ENCODE measurements around the gene VWA5B2. TPM values are rescaled to one million over a fixed set of nuclear protein-coding genes. Genes with fewer than 3 reads are reported as not detected.

VWA5B2 gene
- total RNA-seq, 1 experiment from 2014 or later, result not detected

- no peaks in the 10 kb centered on the region for H3K36me3 ChIP-seq
- H3K27me3 ChIP-seq, result no peaks in the 10 kb centered on the region
- DNase-seq, result no peak
Observed at GRCh38 chr3:184282941-184283340, 53.6 kb downstream of the VWA5B2 start.

GRCh38 chr3:184283681-184284080, 54.3 kb downstream of the VWA5B2 start:
- Histone ChIP-seq H3K27me3 (peaks cover 4% of the 10 kb centered on the region; the same call in 1 of the 2 replicates), H3K4me3 (no peak overlapping the region), H3K9me3 (no peaks in the 10 kb centered on the region), H3K36me3 (no peaks in the 10 kb centered on the region)
- no peak for DNase-seq

More at GRCh38 chr3:184282941-184283340, 53.6 kb downstream of the VWA5B2 start:
- H3K9me3 ChIP-seq, result no peaks in the 10 kb centered on the region
- no peak overlapping the region for H3K4me3 ChIP-seq

- Histone ChIP-seq H3K27me3 (peaks cover 4% of the 10 kb centered on the region; the same call in 1 of the 2 replicates), H3K36me3 (no peaks in the 10 kb centered on the region), H3K9me3 (no peaks in the 10 kb centered on the region), H3K4me3 (no peak overlapping the region)
- DNase-seq, result peak; percentile 71
Observed at GRCh38 chr3:184284696-184285095, 55.3 kb downstream of the VWA5B2 start.

GRCh38 chr3:184289426-184289938, 60.1 kb downstream of the VWA5B2 start:
- peaks cover 4% of the 10 kb centered on the region; the same call in 1 of the 2 replicates for H3K27me3 ChIP-seq
- peak; percentile 64 for DNase-seq
- no peaks in the 10 kb centered on the region for H3K36me3 ChIP-seq
- H3K4me3 ChIP-seq, result no peak overlapping the region
- H3K9me3 ChIP-seq, result no peaks in the 10 kb centered on the region

GRCh38 chr3:184290331-184290730, 60.9 kb downstream of the VWA5B2 start:
- Histone ChIP-seq H3K27me3 (peaks cover 4% of the 10 kb centered on the region; the same call in 1 of the 2 replicates), H3K9me3 (no peaks in the 10 kb centered on the region), H3K36me3 (no peaks in the 10 kb centered on the region), H3K4me3 (no peak overlapping the region)
- DNase-seq, result no peak

GRCh38 chr3:184291044-184291737, 61.8 kb downstream of the VWA5B2 start:
- Histone ChIP-seq H3K27me3 (peaks cover 4% of the 10 kb centered on the region; the same call in 1 of the 2 replicates), H3K9me3 (no peaks in the 10 kb centered on the region), H3K4me3 (no peak overlapping the region), H3K36me3 (no peaks in the 10 kb centered on the region)
- DNase-seq, result no peak

Other genes starting within 250 kb of the VWA5B2 start
- gene ABCC5, start 211.7 kb upstream of the VWA5B2 start, total RNA-seq (2014; rRNA removed; shearing (Covaris generic); ENCODE audit: low replicate concordance), result 6.6 and 7.9 TPM in 2 replicates
- not detected in 2 replicates for gene HTR3D, start 197.8 kb upstream of the VWA5B2 start, total RNA-seq (2014; rRNA removed; shearing (Covaris generic); ENCODE audit: low replicate concordance)
- not detected in 2 replicates for gene HTR3C, start 176.5 kb upstream of the VWA5B2 start, total RNA-seq (2014; rRNA removed; shearing (Covaris generic); ENCODE audit: low replicate concordance)
- gene HTR3E, start 132.5 kb upstream of the VWA5B2 start, total RNA-seq (2014; rRNA removed; shearing (Covaris generic); ENCODE audit: low replicate concordance), result not detected in 2 replicates
- 41.7 and 50.5 TPM in 2 replicates for gene EIF2B5, start 94.2 kb upstream of the VWA5B2 start, total RNA-seq (2014; rRNA removed; shearing (Covaris generic); ENCODE audit: low replicate concordance)
- gene DVL3, start 74.2 kb upstream of the VWA5B2 start, total RNA-seq (2014; rRNA removed; shearing (Covaris generic); ENCODE audit: low replicate concordance), result 20.8 and 42.6 TPM in 2 replicates
- gene AP2M1, start 54.7 kb upstream of the VWA5B2 start, total RNA-seq (2014; rRNA removed; shearing (Covaris generic); ENCODE audit: low replicate concordance), result 688 and 946 TPM in 2 replicates
- 65.3 and 79.4 TPM in 2 replicates for gene ABCF3, start 43.4 kb upstream of the VWA5B2 start, total RNA-seq (2014; rRNA removed; shearing (Covaris generic); ENCODE audit: low replicate concordance)
- gene ALG3, start 19.4 kb downstream of the VWA5B2 start, total RNA-seq (2014; rRNA removed; shearing (Covaris generic); ENCODE audit: low replicate concordance), result 57.2 and 59.0 TPM in 2 replicates
- gene EEF1AKMT4, start 20.1 kb downstream of the VWA5B2 start, total RNA-seq (2014; rRNA removed; shearing (Covaris generic); ENCODE audit: low replicate concordance), result 5.2 and 16.0 TPM in 2 replicates
- gene CAMK2N2, start 32.0 kb downstream of the VWA5B2 start, total RNA-seq (2014; rRNA removed; shearing (Covaris generic); ENCODE audit: low replicate concordance), result not detected in 2 replicates
- gene ECE2, start 46.4 kb downstream of the VWA5B2 start, total RNA-seq (2014; rRNA removed; shearing (Covaris generic); ENCODE audit: low replicate concordance), result not detected in 2 replicates
- 1,179 and 1,305 TPM in 2 replicates for gene PSMD2, start 69.7 kb downstream of the VWA5B2 start, total RNA-seq (2014; rRNA removed; shearing (Covaris generic); ENCODE audit: low replicate concordance)
- 378 and 439 TPM in 2 replicates for gene EIF4G1, start 85.0 kb downstream of the VWA5B2 start, total RNA-seq (2014; rRNA removed; shearing (Covaris generic); ENCODE audit: low replicate concordance)
- gene FAM131A, start 108.0 kb downstream of the VWA5B2 start, total RNA-seq (2014; rRNA removed; shearing (Covaris generic); ENCODE audit: low replicate concordance), result 4.8 and 8.8 TPM in 2 replicates
- gene CLCN2, start 132.0 kb downstream of the VWA5B2 start, total RNA-seq (2014; rRNA removed; shearing (Covaris generic); ENCODE audit: low replicate concordance), result 2.6 and 2.9 TPM in 2 replicates
- 138 and 139 TPM in 2 replicates for gene POLR2H, start 132.1 kb downstream of the VWA5B2 start, total RNA-seq (2014; rRNA removed; shearing (Covaris generic); ENCODE audit: low replicate concordance)
- gene THPO, start 148.6 kb downstream of the VWA5B2 start, total RNA-seq (2014; rRNA removed; shearing (Covaris generic); ENCODE audit: low replicate concordance), result not detected in 2 replicates
- gene CHRD, start 150.5 kb downstream of the VWA5B2 start, total RNA-seq (2014; rRNA removed; shearing (Covaris generic); ENCODE audit: low replicate concordance), result 0.03 TPM in 1 of 2 replicates, not detected in the other

All from MG63 (cell line).